OCI-LY7 (cell line): ENCODE results near the gene SCARF2.

Source experiments
- CTCF ChIP-seq: fragments of 200-600 bp; sonication (generic); conservative IDR thresholded peaks from 2 replicates; pipeline ENCODE4 v1.5.1; 2014; ENCODE audit warnings: mild to moderate bottlenecking, antibody characterized with exemption, low read length, moderate library complexity, mixed read lengths
- EZH2phosphoT487 ChIP-seq: fragments of 200-600 bp; sonication (generic); IDR thresholded peaks from 2 replicates; pipeline ENCODE4 v1.6.1; 2018; ENCODE audit warnings: low read depth, borderline replicate concordance, mild to moderate bottlenecking, mixed run types, antibody characterized with exemption, low read length, moderate library complexity, mixed read lengths

- TF ChIP-seq CTCF (no peak), EZH2phosphoT487 (no peak)
These were observed 34.5 kb downstream of the SCARF2 start for GRCh38 chr22:20402960-20403778.
